GM12874 (cell line): ENCODE measurements around the gene EPHX1.
A peak's percentile ranks its signal among the peaks of the same experiment; 100 is the strongest.

Source experiments
- CTCF ChIP-seq: IDR thresholded peaks from 2 replicates; pipeline ENCODE4 v1.5.1; 2011; ENCODE audit warnings: low read depth, mild to moderate bottlenecking, control low read depth, low read length, moderate library complexity; ENCODE audit not compliant: insufficient read depth

The EPHX1 gene

DNA sequence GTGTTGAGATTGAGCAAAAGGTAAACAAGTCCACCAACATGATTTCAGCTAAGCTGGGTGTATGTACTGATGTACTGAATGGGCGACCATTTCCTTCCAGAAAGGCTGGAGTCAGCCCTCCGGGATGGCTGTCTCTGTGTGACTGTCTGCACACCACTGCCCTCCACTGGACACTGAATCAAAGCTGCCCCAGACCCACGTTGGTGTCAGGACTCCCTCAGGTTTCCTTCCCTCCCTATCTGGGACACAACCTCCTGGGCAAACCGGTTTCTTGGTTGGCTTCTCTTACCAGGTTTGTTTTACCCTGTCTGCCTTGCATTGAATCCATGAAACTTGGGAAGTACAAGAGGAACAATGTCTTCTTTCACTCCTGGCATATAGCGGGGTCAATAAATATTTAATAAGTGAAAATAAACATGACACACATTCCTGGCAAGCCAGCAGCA lies 37.6 kb upstream of the EPHX1 start:
- peak; percentile 62 for TF ChIP-seq CTCF

DNA sequence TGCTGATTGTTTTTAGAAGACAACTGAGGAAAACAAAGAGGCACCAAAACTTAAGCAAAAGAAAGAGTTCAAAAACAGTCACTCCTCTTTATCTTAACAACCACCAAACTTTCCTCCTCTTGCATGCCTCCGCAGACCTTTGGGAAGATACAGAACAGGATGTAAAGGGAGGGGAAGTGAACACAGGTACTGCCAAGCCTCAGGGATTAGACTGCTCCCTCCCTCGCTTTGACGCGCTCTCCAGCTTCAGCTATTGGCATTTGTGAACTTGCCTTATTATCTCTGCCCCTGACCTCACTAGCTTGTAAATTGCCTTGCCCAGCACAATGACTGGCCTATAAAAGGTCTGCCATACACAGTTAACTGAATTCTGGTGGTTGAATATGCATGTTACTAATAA lies 37.1 kb upstream of the EPHX1 start:
- TF ChIP-seq CTCF, result no peak

- TF ChIP-seq CTCF, result no peak
Measured at GRCh38 chr1:225774281-225775147, 35.4 kb upstream of the EPHX1 start.

- no peak for TF ChIP-seq CTCF
Measured at GRCh38 chr1:225776294-225776693, 33.6 kb upstream of the EPHX1 start.

- no peak for TF ChIP-seq CTCF
Measured at GRCh38 chr1:225777058-225777582, 32.8 kb upstream of the EPHX1 start.

DNA sequence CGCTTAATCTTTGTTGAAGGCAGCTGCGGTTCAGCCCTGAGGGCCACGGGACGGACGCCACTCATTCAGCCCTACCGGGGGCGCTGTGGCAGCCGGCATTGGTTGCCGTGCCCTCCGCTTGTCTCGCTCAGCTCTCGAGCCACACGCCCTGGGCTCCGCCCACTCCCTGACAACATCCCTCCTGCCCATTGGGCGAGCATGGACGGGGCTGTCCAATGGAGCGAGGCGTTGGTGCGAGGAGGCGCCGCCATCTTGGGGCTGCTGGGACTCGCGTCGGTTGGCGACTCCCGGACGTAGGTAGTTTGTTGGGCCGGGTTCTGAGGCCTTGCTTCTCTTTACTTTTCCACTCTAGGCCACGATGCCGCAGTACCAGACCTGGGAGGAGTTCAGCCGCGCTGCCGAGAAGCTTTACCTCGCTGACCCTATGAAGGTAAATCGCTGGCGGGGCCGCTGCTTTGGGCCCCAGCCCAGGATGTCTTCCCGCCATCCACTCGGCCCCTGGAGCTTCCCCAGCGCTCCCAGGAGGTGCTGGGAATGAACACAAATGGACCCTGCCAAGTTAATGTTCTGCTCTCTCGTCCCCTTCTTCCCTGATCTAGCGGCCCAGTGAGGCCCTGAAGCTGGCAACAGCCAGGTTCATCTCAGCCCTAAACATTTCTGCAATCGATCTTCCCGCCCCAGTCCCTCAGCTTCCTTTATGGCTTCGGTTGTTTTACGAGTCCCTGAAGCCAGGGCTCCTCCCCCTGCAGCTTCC lies 32.2 kb upstream of the EPHX1 start, which contains the start of gene SRP9:
Gene SRP9, plus strand, starts transcription at position 244 of the 754 bp plus-strand sequence. Its CDS starts 115 bp downstream, at position 359.
- TF ChIP-seq CTCF, result peak; percentile 94

DNA sequence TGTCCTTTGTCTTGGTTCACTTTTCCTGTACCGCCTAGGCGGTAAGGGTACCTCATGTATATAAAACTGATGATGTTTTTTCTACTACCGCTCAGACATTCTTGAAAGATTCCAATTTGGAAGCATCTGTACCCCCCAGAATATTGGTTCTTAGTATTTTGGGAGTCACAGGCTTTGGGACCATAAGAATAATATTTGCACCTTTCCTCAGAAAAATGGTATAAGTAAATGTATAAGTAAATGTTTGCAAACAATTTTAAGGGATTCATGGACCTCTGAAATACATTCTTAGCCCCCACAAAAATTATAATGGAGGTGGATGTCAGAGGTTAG lies 31.6 kb upstream of the EPHX1 start:
- no peak for TF ChIP-seq CTCF
